LNCAP (cell line): Measurements from ENCODE around the gene COL25A1.

ENCODE experiments used
- CTCF ChIP-seq: fragments of 450-650 bp; IDR thresholded peaks from 2 replicates; pipeline ENCODE4 v1.5.1; 2017; ENCODE audit warnings: mild to moderate bottlenecking

Gene COL25A1

GRCh38 chr4:109026588-109026987, 275.9 kb downstream of the COL25A1 start:
- no peak for TF ChIP-seq CTCF

GRCh38 chr4:109025471-109026076, 276.9 kb downstream of the COL25A1 start:
- no peak for TF ChIP-seq CTCF

- no peak for TF ChIP-seq CTCF
Observed at GRCh38 chr4:109022961-109023360, 279.5 kb downstream of the COL25A1 start.

GRCh38 chr4:109020861-109021260, 281.6 kb downstream of the COL25A1 start:
- no peak for TF ChIP-seq CTCF

GRCh38 chr4:109016200-109016599, 286.3 kb downstream of the COL25A1 start:
- no peak for TF ChIP-seq CTCF

- TF ChIP-seq CTCF: no peak
Observed at GRCh38 chr4:109015413-109015810, 287.0 kb downstream of the COL25A1 start.

- no peak for TF ChIP-seq CTCF
Observed at GRCh38 chr4:109014593-109015412, 287.7 kb downstream of the COL25A1 start.
